Astrocyte (in vitro differentiated cells and primary cell): ENCODE data around the gene ATP5PO. TPM values are rescaled to one million over a fixed set of nuclear protein-coding genes. Genes with fewer than 3 reads are reported as not detected.
A peak's percentile ranks its signal among the peaks of the same experiment; 100 is the strongest.

Experiments
- DNase-seq: peaks from one replicate; pipeline ENCODE4 v3.0.0-alpha.2; 2010; ENCODE audit warnings: low read depth
- FAIRE-seq: peaks from 2 replicates; lab custom pipeline; 2011; peaks lifted over from hg19 to GRCh38; lab: Jason Lieb, UNC
- H2AFZ ChIP-seq: 2 replicates; pipeline ENCODE4 v1.6.0; 2012; ENCODE audit warnings: low read depth, low read length, inconsistent platforms
- H3K27ac ChIP-seq: 2 replicates; pipeline ENCODE4 v1.5.1; 2011; ENCODE audit warnings: low read depth, low read length, inconsistent platforms
- H3K27me3 ChIP-seq: 2 replicates; pipeline ENCODE4 v1.6.0; 2011; ENCODE audit warnings: low read length, inconsistent platforms; ENCODE audit not compliant: insufficient read depth
- H3K36me3 ChIP-seq: 2 replicates; pipeline ENCODE4 v1.5.1; 2011; ENCODE audit warnings: low read length, inconsistent platforms; ENCODE audit not compliant: insufficient read depth
- H3K4me1 ChIP-seq: 2 replicates; pipeline ENCODE4 v1.5.1; 2011; ENCODE audit warnings: low read length, inconsistent platforms; ENCODE audit not compliant: insufficient read depth
- H3K4me2 ChIP-seq: 2 replicates; pipeline ENCODE4 v1.6.0; 2012; ENCODE audit warnings: low read length, inconsistent platforms
- H3K4me3 ChIP-seq: 2 replicates; pipeline ENCODE4 v1.5.1; 2011; ENCODE audit warnings: low read depth, mild to moderate bottlenecking, low read length, inconsistent platforms; ENCODE audit not compliant: insufficient read depth
- H3K79me2 ChIP-seq: 2 replicates; pipeline ENCODE4 v1.6.0; 2012; ENCODE audit warnings: mild to moderate bottlenecking, low read length, inconsistent platforms; ENCODE audit not compliant: insufficient read depth
- H3K9ac ChIP-seq: 2 replicates; pipeline ENCODE4 v1.6.0; 2012; ENCODE audit warnings: mild to moderate bottlenecking, low read length, inconsistent platforms
- H3K9me3 ChIP-seq: 2 replicates; pipeline ENCODE4 v1.5.1; 2012; ENCODE audit warnings: low read depth, mild to moderate bottlenecking, low read length, inconsistent platforms; ENCODE audit not compliant: insufficient read depth
- H4K20me1 ChIP-seq: 2 replicates; pipeline ENCODE4 v1.6.0; 2012; ENCODE audit warnings: low read length, inconsistent platforms; ENCODE audit not compliant: insufficient read depth
- H3K27ac Mint-ChIP-seq: one replicate; pipeline ENCODE4 v1.8.0; 2021; ENCODE audit warnings: mild to moderate bottlenecking, mixed read lengths; ENCODE audit not compliant: unreplicated experiment
- H3K27me3 Mint-ChIP-seq: one replicate; pipeline ENCODE4 v1.8.0; 2021; ENCODE audit warnings: low read depth, mixed read lengths; ENCODE audit not compliant: unreplicated experiment
- H3K36me3 Mint-ChIP-seq: one replicate; pipeline ENCODE4 v1.8.0; 2021; ENCODE audit warnings: low read depth, mixed read lengths; ENCODE audit not compliant: unreplicated experiment
- H3K4me1 Mint-ChIP-seq: one replicate; pipeline ENCODE4 v1.8.0; 2021; ENCODE audit warnings: low read depth, mixed read lengths; ENCODE audit not compliant: unreplicated experiment
- H3K4me3 Mint-ChIP-seq: one replicate; pipeline ENCODE4 v1.8.0; 2021; ENCODE audit warnings: mild to moderate bottlenecking, moderate library complexity, mixed read lengths; ENCODE audit not compliant: unreplicated experiment
- H3K9me3 Mint-ChIP-seq: one replicate; pipeline ENCODE4 v1.8.0; 2021; ENCODE audit warnings: mild to moderate bottlenecking, mixed read lengths; ENCODE audit not compliant: unreplicated experiment
- CTCF ChIP-seq: IDR thresholded peaks from 2 replicates; pipeline ENCODE4 v1.5.1; 2011; ENCODE audit warnings: low read depth, mild to moderate bottlenecking, inconsistent platforms, low read length, moderate library complexity; ENCODE audit not compliant: insufficient read depth
- EZH2 ChIP-seq: IDR thresholded peaks from 2 replicates; pipeline ENCODE4 v1.6.1; 2012; ENCODE audit warnings: mild to moderate bottlenecking, low read length, inconsistent platforms; ENCODE audit not compliant: insufficient read depth
- total RNA-seq: library from RNA; stranded (reverse); gene quantifications from 2 replicates; pipeline ENCODE4 v1.2.1, GENCODE V29; 2021

ATP5PO gene
- total RNA-seq, 1 donor from 2014 or later, result 171 TPM

DNA sequence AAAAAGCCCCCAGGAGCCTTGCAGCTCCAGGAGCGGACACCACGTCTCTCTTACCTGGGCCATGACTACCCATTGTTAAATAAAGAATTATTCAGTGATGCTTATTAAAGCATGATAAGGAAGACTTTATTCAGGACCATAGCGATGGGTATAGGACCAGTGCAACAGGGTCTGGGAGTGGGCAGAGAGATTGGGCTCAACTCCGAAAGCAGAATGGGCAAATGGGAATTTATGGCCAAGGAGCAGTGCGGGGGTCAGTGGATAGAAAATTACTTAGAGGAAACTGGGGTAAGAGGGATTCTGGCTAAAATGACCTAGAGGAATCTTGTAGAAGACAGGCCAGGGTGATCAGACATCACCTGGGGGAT lies 580 bp upstream of the ATP5PO start:
- no peaks in the 10 kb centered on the region for H3K9me3 ChIP-seq
- peak overlapping the region; percentile 80 for H2AFZ ChIP-seq
- TF ChIP-seq CTCF, result no peak
- TF ChIP-seq EZH2, result no peak
- H3K9me3 Mint-ChIP-seq, result no peaks in the 10 kb centered on the region
- peaks cover 2% of the 10 kb centered on the region for H3K36me3 Mint-ChIP-seq
- peak overlapping the region; percentile 84 for H3K4me2 ChIP-seq
- H3K36me3 ChIP-seq, result peaks cover 19% of the 10 kb centered on the region
- H3K27ac Mint-ChIP-seq, result peak overlapping the region; percentile 89
- peaks cover 32% of the 10 kb centered on the region for H3K79me2 ChIP-seq
- peak overlapping the region; percentile 97 for H3K4me3 Mint-ChIP-seq
- peaks cover 2% of the 10 kb centered on the region for H3K4me1 Mint-ChIP-seq
- H3K4me3 ChIP-seq, result peak overlapping the region; percentile 91
- DNase-seq (no peak), FAIRE-seq (no peak)
- H3K27me3 ChIP-seq, result no peaks in the 10 kb centered on the region
- no peaks in the 10 kb centered on the region for H4K20me1 ChIP-seq
- no peaks in the 10 kb centered on the region for H3K27me3 Mint-ChIP-seq
- peaks cover 13% of the 10 kb centered on the region for H3K4me1 ChIP-seq
- H3K9ac ChIP-seq, result peak overlapping the region; percentile 94
- H3K27ac ChIP-seq, result peak overlapping the region; percentile 12

- peaks cover 5% of the 10 kb centered on the region for H3K4me1 Mint-ChIP-seq
- DNase-seq (peak; percentile 49), FAIRE-seq (no peak)
- TF ChIP-seq CTCF (no peak), EZH2 (no peak)
- peak overlapping the region; percentile 97 for H3K4me3 Mint-ChIP-seq
- H3K36me3 Mint-ChIP-seq, result peaks cover 10% of the 10 kb centered on the region
- no peaks in the 10 kb centered on the region for H3K9me3 Mint-ChIP-seq
- Histone ChIP-seq H3K27ac (no peak overlapping the region), H3K9me3 (no peaks in the 10 kb centered on the region), H3K79me2 (peaks cover 37% of the 10 kb centered on the region), H4K20me1 (peaks cover 10% of the 10 kb centered on the region), H3K36me3 (peaks cover 34% of the 10 kb centered on the region), H3K4me2 (peak overlapping the region; percentile 83), H3K9ac (no peak overlapping the region), H3K4me1 (peaks cover 13% of the 10 kb centered on the region), H3K4me3 (peak overlapping the region; percentile 91), H3K27me3 (no peaks in the 10 kb centered on the region), H2AFZ (no peak overlapping the region)
- no peak overlapping the region for H3K27ac Mint-ChIP-seq
- no peaks in the 10 kb centered on the region for H3K27me3 Mint-ChIP-seq
These were observed 1.4 kb downstream of the ATP5PO start for GRCh38 chr21:33914188-33914587.

DNA sequence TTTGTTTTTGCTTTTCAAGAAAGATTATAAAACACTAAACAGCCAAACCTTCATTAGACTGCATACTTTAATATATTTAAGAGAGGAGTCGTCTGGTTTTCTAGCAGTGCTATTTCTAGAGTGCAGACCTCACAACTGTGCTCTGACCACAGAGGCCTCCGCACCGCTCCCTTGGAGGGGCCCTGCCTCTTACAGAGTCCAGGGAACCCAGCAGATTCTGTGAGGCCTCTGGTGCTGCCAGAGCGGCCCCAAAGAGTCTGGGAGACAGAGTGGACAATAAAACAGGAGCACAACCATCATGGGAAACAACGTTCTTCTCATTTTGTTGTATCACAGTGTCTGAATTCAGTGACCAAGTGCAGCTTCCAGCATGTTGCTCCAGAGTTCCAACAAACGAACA lies 5.8 kb downstream of the ATP5PO start:
- peaks cover 5% of the 10 kb centered on the region for H3K4me1 Mint-ChIP-seq

More for the DNA sequence above, 5.8 kb downstream of the ATP5PO start:
- H3K27ac ChIP-seq, result no peak overlapping the region
- Mint-ChIP-seq H3K27ac (no peak overlapping the region), H3K9me3 (no peaks in the 10 kb centered on the region), H3K27me3 (no peaks in the 10 kb centered on the region), H3K36me3 (peaks cover 15% of the 10 kb centered on the region), H3K4me3 (no peak overlapping the region)
- TF ChIP-seq CTCF, result no peak
- no peak for TF ChIP-seq EZH2
- H3K27me3 ChIP-seq, result no peaks in the 10 kb centered on the region
- peaks cover 33% of the 10 kb centered on the region for H3K79me2 ChIP-seq
- no peak for FAIRE-seq
- peaks cover 7% of the 10 kb centered on the region for H3K4me1 ChIP-seq
- H3K36me3 ChIP-seq, result peaks cover 59% of the 10 kb centered on the region
- DNase-seq, result no peak
- peaks cover 20% of the 10 kb centered on the region for H4K20me1 ChIP-seq
- no peak overlapping the region for H3K4me2 ChIP-seq
- no peak overlapping the region for H3K4me3 ChIP-seq
- H3K9me3 ChIP-seq, result no peaks in the 10 kb centered on the region
- no peak overlapping the region for H2AFZ ChIP-seq
- H3K9ac ChIP-seq, result no peak overlapping the region
